ENCODE measurements around the gene ZBTB37.

DNA sequence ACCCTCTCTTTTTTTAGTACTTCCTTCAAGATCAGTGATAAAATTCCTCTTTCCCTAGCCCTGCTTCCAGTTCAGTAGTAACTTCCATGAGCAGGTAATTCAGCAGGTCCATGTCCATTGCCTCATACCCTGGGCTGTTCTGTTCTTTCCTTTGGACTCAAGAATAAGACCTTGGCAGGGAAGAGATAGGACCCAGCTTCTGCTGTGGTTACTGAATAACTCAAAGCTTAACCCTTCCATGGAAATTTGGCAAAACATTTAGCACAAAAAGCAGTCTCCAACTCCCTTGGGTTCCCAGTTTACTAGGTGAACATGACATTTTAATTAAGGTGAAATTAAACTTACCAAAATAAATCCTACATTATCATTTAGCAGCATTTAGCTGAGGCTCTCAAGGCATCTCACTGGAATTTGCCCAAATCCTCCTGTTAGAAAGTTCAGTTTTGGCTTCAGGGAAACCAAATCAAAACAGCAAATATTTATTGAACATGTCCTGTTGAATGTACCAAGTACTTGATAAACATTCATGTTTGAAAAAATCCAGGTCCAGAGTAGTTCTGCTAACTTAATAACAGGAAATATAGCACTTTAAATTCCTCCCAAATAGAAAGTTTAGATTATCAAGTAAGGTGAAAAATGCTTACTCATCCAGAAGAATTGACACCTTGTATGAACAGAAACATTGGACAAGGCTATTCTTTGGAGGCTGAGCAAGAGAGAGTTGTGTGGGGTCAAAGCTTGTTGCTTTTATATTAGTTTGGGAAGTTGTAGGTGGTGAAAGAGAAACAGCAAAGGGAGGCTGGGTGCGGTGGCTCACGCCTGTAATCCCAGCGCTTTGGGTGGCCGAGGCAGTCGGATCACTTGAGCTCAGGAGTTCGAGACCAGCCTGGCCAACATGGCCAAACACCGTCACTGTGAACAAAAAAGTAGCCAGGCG is 57.4 kb downstream of the ZBTB37 start:
- TF ChIP-seq GATA2 (IDR thresholded peaks at IDR 0.05; ENCODE audit: low read depth, low read length) (no peak), GATA3 (IDR thresholded peaks at IDR 0.05; ENCODE audit: low read depth, low read length) (no peak)
